ENCODE data around the gene RAPGEF3.

The RAPGEF3 gene

DNA sequence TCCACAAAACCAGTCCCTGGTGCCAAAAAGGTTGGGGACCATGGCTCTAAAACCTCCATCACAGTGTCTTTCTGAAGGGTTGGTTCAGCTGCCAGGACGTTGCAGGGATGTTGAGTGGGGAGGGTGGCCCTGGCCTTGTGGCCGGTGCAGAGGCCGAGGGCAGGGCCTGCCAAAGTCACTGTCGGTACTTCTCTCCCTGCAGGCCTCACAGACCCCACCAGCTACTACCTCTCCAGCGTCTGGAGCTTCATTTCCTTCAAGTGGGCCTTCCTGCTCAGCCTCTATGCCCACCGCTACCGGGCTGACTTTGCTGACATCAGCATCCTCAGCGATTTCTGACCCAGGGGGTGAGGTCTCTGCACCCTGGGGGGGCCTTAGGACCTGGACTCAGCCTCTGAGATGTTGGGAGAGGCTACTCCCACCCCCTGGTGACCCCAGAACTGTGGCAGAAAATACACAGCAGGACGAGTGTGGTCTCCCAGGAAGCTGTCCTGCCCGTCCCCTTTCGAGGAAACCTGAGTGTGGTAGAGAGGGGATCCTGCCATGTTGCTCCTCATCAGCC, 21.3 kb upstream of the RAPGEF3 start:
- DNase-seq = no peak
- in situ Hi-C loops (cut with HindIII; ENCODE audit: low pct_ligation_motif_present, low sequenced_read_pairs) = no loop called here
- Histone ChIP-seq H3K27me3 (replicated peaks) (no peaks in the 10 kb centered on the region), H3K36me3 (replicated peaks) (peaks cover 34% of the 10 kb centered on the region), H3K4me3 (ENCODE audit: low read depth, low read length) (no peak overlapping the region), H3K27ac (no peak overlapping the region)
- TF ChIP-seq, protein P1, sequence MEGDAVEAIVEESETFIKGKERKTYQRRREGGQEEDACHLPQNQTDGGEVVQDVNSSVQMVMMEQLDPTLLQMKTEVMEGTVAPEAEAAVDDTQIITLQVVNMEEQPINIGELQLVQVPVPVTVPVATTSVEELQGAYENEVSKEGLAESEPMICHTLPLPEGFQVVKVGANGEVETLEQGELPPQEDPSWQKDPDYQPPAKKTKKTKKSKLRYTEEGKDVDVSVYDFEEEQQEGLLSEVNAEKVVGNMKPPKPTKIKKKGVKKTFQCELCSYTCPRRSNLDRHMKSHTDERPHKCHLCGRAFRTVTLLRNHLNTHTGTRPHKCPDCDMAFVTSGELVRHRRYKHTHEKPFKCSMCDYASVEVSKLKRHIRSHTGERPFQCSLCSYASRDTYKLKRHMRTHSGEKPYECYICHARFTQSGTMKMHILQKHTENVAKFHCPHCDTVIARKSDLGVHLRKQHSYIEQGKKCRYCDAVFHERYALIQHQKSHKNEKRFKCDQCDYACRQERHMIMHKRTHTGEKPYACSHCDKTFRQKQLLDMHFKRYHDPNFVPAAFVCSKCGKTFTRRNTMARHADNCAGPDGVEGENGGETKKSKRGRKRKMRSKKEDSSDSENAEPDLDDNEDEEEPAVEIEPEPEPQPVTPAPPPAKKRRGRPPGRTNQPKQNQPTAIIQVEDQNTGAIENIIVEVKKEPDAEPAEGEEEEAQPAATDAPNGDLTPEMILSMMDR (IDR thresholded peaks at IDR 0.05; ENCODE audit: low read depth, low read length, missing control alignments) = no peak

DNA sequence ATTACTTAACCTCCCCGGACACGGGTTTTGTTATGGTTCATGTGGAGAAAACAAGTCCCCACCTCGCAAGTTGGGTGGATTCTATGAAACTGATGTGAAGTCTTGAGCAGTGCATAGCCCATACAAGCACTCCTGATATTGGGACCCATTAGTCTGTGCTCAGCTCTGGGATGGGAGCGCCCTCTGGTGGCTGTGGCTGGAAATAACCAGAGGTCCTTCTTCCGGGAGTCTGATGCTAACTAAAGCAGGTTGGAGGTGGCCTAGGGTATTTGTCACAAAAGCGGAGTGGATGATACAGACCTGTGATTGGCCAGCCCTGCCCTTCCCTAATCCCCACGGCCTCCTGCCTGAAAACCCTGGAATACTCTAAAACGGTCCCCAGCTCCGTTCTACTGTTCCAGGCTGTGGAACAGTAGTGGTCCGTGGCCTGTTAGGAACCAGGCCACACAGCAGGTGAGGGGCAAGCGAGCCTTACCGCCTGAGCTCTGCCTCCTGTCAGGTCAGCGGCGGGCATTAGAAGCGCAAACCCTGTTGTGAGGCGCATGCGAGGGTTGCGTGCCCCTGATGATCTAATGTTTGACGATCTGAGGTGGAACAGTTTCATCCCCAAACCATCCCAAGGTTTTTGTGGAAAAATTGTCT, 20.7 kb upstream of the RAPGEF3 start:
- TF ChIP-seq, protein P1 (IDR thresholded peaks at IDR 0.05; ENCODE audit: low read depth, low read length, missing control alignments) = peak; percentile 96
- Histone ChIP-seq H3K36me3 (replicated peaks) (peaks cover 30% of the 10 kb centered on the region), H3K27ac (no peak overlapping the region), H3K27me3 (replicated peaks) (no peaks in the 10 kb centered on the region), H3K4me3 (ENCODE audit: low read depth, low read length) (no peak overlapping the region)
- in situ Hi-C loops (cut with HindIII; ENCODE audit: low pct_ligation_motif_present, low sequenced_read_pairs) = no loop called here
- DNase-seq = peak; percentile 88

DNA sequence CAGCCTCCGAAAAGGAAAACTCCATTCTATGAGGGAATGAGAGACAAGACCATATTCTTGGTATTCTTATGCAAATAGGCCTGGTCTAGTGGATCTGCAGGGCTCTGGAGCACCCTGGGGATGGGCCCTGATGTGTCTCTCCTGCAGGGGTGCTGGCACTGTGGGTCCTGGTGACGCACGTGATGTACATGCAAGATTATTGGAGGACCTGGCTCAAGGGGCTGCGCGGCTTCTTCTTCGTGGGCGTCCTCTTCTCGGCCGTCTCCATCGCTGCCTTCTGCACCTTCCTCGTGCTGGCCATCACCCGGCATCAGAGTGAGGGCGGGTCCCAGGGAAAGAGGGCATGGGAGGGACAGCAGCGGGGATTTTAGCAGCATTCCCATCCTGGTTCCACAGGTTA, 20.2 kb upstream of the RAPGEF3 start:
- Histone ChIP-seq H3K27me3 (replicated peaks) (no peaks in the 10 kb centered on the region), H3K4me3 (ENCODE audit: low read depth, low read length) (no peak overlapping the region), H3K27ac (no peak overlapping the region), H3K36me3 (replicated peaks) (peaks cover 24% of the 10 kb centered on the region)
- in situ Hi-C loops (cut with HindIII; ENCODE audit: low pct_ligation_motif_present, low sequenced_read_pairs) = no loop called here
- TF ChIP-seq, protein P1 (IDR thresholded peaks at IDR 0.05; ENCODE audit: low read depth, low read length, missing control alignments) = no peak
- DNase-seq = no peak

- Histone ChIP-seq H3K36me3 (replicated peaks) (peaks cover 15% of the 10 kb centered on the region), H3K4me3 (ENCODE audit: low read depth, low read length) (no peak overlapping the region), H3K27me3 (replicated peaks) (no peaks in the 10 kb centered on the region), H3K27ac (no peak overlapping the region)
- no peak for DNase-seq
- TF ChIP-seq, protein P1 (IDR thresholded peaks at IDR 0.05; ENCODE audit: low read depth, low read length, missing control alignments) = no peak
- in situ Hi-C loops (cut with HindIII; ENCODE audit: low pct_ligation_motif_present, low sequenced_read_pairs) = no loop called here
These were observed 19.3 kb upstream of the RAPGEF3 start for GRCh38 chr12:47777741-47778558.

DNA sequence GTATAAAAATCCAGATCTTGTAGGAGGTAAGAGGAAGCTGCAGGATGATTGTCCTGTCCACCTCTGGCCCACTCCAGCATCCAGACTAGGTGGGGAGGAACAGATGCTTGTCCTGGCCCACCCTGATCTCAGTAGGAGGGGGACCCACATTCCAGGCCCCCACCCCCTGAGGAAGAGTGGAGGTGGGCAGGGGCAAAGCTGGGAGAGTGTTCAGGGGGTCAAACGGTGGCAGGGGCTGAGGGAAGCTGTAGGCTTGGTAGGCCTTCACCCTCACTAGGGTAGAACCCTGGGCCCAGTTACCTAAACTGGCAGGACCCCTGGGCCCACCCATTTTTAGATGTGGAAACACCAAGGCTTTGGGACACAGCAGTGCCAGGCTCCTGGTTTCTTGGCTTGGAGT, 18.5 kb upstream of the RAPGEF3 start:
- H3K27me3 ChIP-seq (replicated peaks) = no peaks in the 10 kb centered on the region
- no peak for DNase-seq
- peaks cover 9% of the 10 kb centered on the region for H3K36me3 ChIP-seq (replicated peaks)
- TF ChIP-seq, protein P1 (IDR thresholded peaks at IDR 0.05; ENCODE audit: low read depth, low read length, missing control alignments) = no peak
- H3K27ac ChIP-seq = no peak overlapping the region
- H3K4me3 ChIP-seq (ENCODE audit: low read depth, low read length) = no peak overlapping the region
- in situ Hi-C loops (cut with HindIII; ENCODE audit: low pct_ligation_motif_present, low sequenced_read_pairs) = no loop called here

Data from brain microvascular endothelial cell (primary cell).